Mammary epithelial cell (primary cell): ENCODE data around the gene NUP62.

Experiments used
- CTCF ChIP-seq, 2 donors: IDR thresholded peaks in 1 of 2; conservative IDR thresholded peaks in 1 of 2; 2 replicates each; pipeline ENCODE4 v1.5.1; 2011 to 2012; ENCODE audit warnings: inconsistent platforms in 2 of 2, low read length in 2 of 2, mild to moderate bottlenecking in 2 of 2, control low read depth in 1 of 2, low read depth in 1 of 2; ENCODE audit not compliant: insufficient read depth in 1 of 2; ENCODE audit errors: extremely low read depth in 1 of 2
- EZH2 ChIP-seq: IDR thresholded peaks from 2 replicates; pipeline ENCODE4 v1.6.1; 2012; ENCODE audit warnings: low read length, inconsistent platforms, borderline replicate concordance

- TF ChIP-seq CTCF (conservative IDR thresholded peaks at IDR 0.05 in 1 of 2, IDR thresholded peaks at IDR 0.05 in 1 of 2; ENCODE audit: extremely low read depth in 1 of 2, insufficient read depth in 1 of 2, low read depth in 1 of 2, low read length in 2 of 2): no peak
- TF ChIP-seq EZH2: no peak
Measured at GRCh38 chr19:49861541-49862378, 67.5 kb downstream of the NUP62 start.
